Thyroid gland (tissue), 4 donors: ENCODE results near the gene PYGM. TPM values are rescaled to one million over a fixed set of nuclear protein-coding genes. Genes with fewer than 3 reads are reported as not detected.

Source experiments
- DNase-seq, 2 donors: peaks; one replicate each; pipeline ENCODE4 v3.0.0-alpha.2; 2019
- H3K27ac ChIP-seq, 3 donors: fragments of 200-600 bp; sonication (generic); 1 replicate in 2 of 3; 2 replicates in 1 of 3; pipeline ENCODE4 v1.5.1; 2016 to 2019; ENCODE audit warnings: mild to moderate bottlenecking in 1 of 3, moderate library complexity in 1 of 3
- H3K27me3 ChIP-seq: fragments of 200-600 bp; sonication (generic); one replicate; pipeline ENCODE4 v1.5.1; 2019
- H3K36me3 ChIP-seq, 2 donors: fragments of 200-600 bp; sonication (generic); one replicate each; pipeline ENCODE4 v1.5.1; 2016 to 2019
- H3K4me1 ChIP-seq, 2 donors: fragments of 200-600 bp; sonication (generic); one replicate each; pipeline ENCODE4 v1.5.1; 2017 to 2019
- H3K4me3 ChIP-seq, 3 donors: fragments of 200-600 bp; sonication (generic); replicated peaks in 1 of 3; 1 replicate in 2 of 3; 2 replicates in 1 of 3; pipeline ENCODE4 v1.5.1; 2016; ENCODE audit warnings: mild to moderate bottlenecking in 1 of 3
- H3K9me3 ChIP-seq: fragments of 200-600 bp; sonication (generic); one replicate; pipeline ENCODE4 v1.5.1; 2017
- CTCF ChIP-seq, 6 experiments: fragments of 200-600 bp in 3 of 6; fragments of 450-650 bp in 3 of 6; sonication (generic) in 3 of 6; IDR thresholded peaks; one replicate each; pipeline ENCODE4 v1.5.1; 2016 to 2019; ENCODE audit warnings: antibody characterized with exemption in 6 of 6, mild to moderate bottlenecking in 2 of 6, inconsistent platforms in 1 of 6, moderate library complexity in 1 of 6
- POLR2A ChIP-seq, 2 donors: fragments of 450-650 bp; IDR thresholded peaks; one replicate each; pipeline ENCODE4 v1.6.1; 2017; ENCODE audit warnings: antibody characterized with exemption in 2 of 2, mild to moderate bottlenecking in 2 of 2, moderate library complexity in 1 of 2
- WGBS, 2 donors: methylation state at CpG; one replicate each; pipeline ENCODE4 v1.1.5; 2017; 5-methylcytosine and 5-hydroxymethylcytosine counted together
- intact Hi-C: fragments of 100-400 bp; cut with DNase I; formaldehyde crosslinking; loops from one replicate; pipeline ENCODE4 v1.15.1; 2023
- total RNA-seq, 4 donors: library from RNA; depleted of rRNA; stranded (reverse); fragments of >200 nt; gene quantifications; one replicate each; pipeline ENCODE4 v1.2.3, GENCODE V29; 2016

PYGM gene
- total RNA-seq, 4 donors from 2014 or later: 4.3 to 14.8 (median 6.7) TPM

- H3K27ac ChIP-seq: no peak overlapping the region
Observed at GRCh38 chr11:64754124-64754918, 5.5 kb downstream of the PYGM start.

GRCh38 chr11:64753380-64754123 lies 6.2 kb downstream of the PYGM start:
- Histone ChIP-seq H3K36me3 (no peaks in the 10 kb centered on the region), H3K4me1 (peaks cover 11% of the 10 kb centered on the region in 2 donors), H3K27me3 (no peaks in the 10 kb centered on the region), H3K4me3 (no peak overlapping the region), H3K27ac (no peak overlapping the region), H3K9me3 (no peaks in the 10 kb centered on the region)
- no peak for DNase-seq
- no peak for TF ChIP-seq POLR2A (IDR thresholded peaks at IDR 0.05)
- no peak for TF ChIP-seq CTCF (IDR thresholded peaks at IDR 0.05)
- intact Hi-C loops: no loop called here
- 94 to 95% methylated on average over 30 to 33 of the region's 43 CpGs for WGBS, 2 donors

More at GRCh38 chr11:64754124-64754918, 5.5 kb downstream of the PYGM start:
- no peak for DNase-seq
- intact Hi-C loops: no loop called here
- no peaks in the 10 kb centered on the region for H3K9me3 ChIP-seq
- no peaks in the 10 kb centered on the region for H3K36me3 ChIP-seq
- H3K4me3 ChIP-seq: no peak overlapping the region
- peaks cover 16 to 19% of the 10 kb centered on the region in 2 donors for H3K4me1 ChIP-seq
- WGBS, 2 donors: 86 to 90% methylated on average over 23 to 24 of the region's 26 CpGs
- TF ChIP-seq POLR2A (IDR thresholded peaks at IDR 0.05) (no peak), CTCF (IDR thresholded peaks at IDR 0.05) (no peak)
- no peaks in the 10 kb centered on the region for H3K27me3 ChIP-seq

- no peaks in the 10 kb centered on the region for H3K9me3 ChIP-seq
- no peak for TF ChIP-seq CTCF (IDR thresholded peaks at IDR 0.05)
- no peak for TF ChIP-seq POLR2A (IDR thresholded peaks at IDR 0.05)
- no peaks in the 10 kb centered on the region for H3K27me3 ChIP-seq
- WGBS, 2 donors: 95 to 99% methylated on average over 4 of the region's 7 CpGs
- no peak for DNase-seq
- no peak overlapping the region for H3K4me3 ChIP-seq
- no peak overlapping the region for H3K27ac ChIP-seq
- no peaks in the 10 kb centered on the region for H3K36me3 ChIP-seq
- H3K4me1 ChIP-seq: peaks cover 10 to 11% of the 10 kb centered on the region in 2 donors
- intact Hi-C loops: no loop called here
Observed at GRCh38 chr11:64753019-64753379, 6.8 kb downstream of the PYGM start.

- Histone ChIP-seq H3K4me1 (peaks cover 12 to 13% of the 10 kb centered on the region in 2 donors), H3K27ac (no peak overlapping the region), H3K9me3 (no peaks in the 10 kb centered on the region), H3K27me3 (no peaks in the 10 kb centered on the region), H3K4me3 (no peak overlapping the region), H3K36me3 (no peaks in the 10 kb centered on the region)
- TF ChIP-seq POLR2A (IDR thresholded peaks at IDR 0.05) (no peak), CTCF (IDR thresholded peaks at IDR 0.05) (no peak)
- intact Hi-C loops: no loop called here
- DNase-seq: no peak
- WGBS, 2 donors: 91 to 93% methylated on average over 13 to 14 of the region's 14 CpGs
Observed at GRCh38 chr11:64752175-64752970, 7.4 kb downstream of the PYGM start.
